ENCODE measurements around the gene PMS2.
A peak's percentile ranks its signal among the peaks of the same experiment; 100 is the strongest.
"Not testable (repeated sequence)": the region's sequence is repeated elsewhere in the genome, so short reads cannot be mapped to it uniquely, and the experiment has no call there.

The PMS2 gene

GRCh38 chr7:6026820-6027311, 18.0 kb upstream of the PMS2 start:
- Mint-ChIP-seq H3K9me3 (no peaks in the 10 kb centered on the region), H3K27ac (peak overlapping the region; percentile 88 to 93), H3K27me3 (no peaks in the 10 kb centered on the region), H3K36me3 (ENCODE audit: insufficient read depth) (peaks cover 64% of the 10 kb centered on the region), H3K4me3 (peak overlapping the region; percentile 80 to 81), H3K4me1 (ENCODE audit: low read depth in 2 of 2) (peaks cover 22 to 26% of the 10 kb centered on the region in 2 donors)
- DNase-seq (no peak), ATAC-seq (replicated peaks) (no peak)

GRCh38 chr7:6026011-6026819, 17.4 kb upstream of the PMS2 start:
- Mint-ChIP-seq H3K4me3 (peak overlapping the region; percentile 80 to 81), H3K27ac (peak overlapping the region; percentile 88 to 93), H3K27me3 (no peaks in the 10 kb centered on the region), H3K9me3 (no peaks in the 10 kb centered on the region), H3K4me1 (ENCODE audit: low read depth in 2 of 2) (peaks cover 16 to 19% of the 10 kb centered on the region in 2 donors), H3K36me3 (ENCODE audit: insufficient read depth) (peaks cover 66% of the 10 kb centered on the region)
- ATAC-seq (replicated peaks) (peak; percentile 100), DNase-seq (peak; percentile 62 to 69 (median 63))

GRCh38 chr7:6023974-6024435, 15.2 kb upstream of the PMS2 start:
- no peak overlapping the region for H3K4me3 Mint-ChIP-seq
- DNase-seq: no peak
- H3K27me3 Mint-ChIP-seq: no peaks in the 10 kb centered on the region
- ATAC-seq (replicated peaks): no peak
- H3K36me3 Mint-ChIP-seq (ENCODE audit: insufficient read depth): peaks cover 82% of the 10 kb centered on the region
- peak overlapping the region in 1 of 2 donors; percentile 20 for H3K27ac Mint-ChIP-seq
- H3K9me3 Mint-ChIP-seq: no peaks in the 10 kb centered on the region
- H3K4me1 Mint-ChIP-seq (ENCODE audit: low read depth in 2 of 2): peaks cover 16 to 17% of the 10 kb centered on the region in 2 donors

- Mint-ChIP-seq H3K36me3 (ENCODE audit: insufficient read depth) (peaks cover 82% of the 10 kb centered on the region), H3K4me3 (no peak overlapping the region), H3K27ac (peak overlapping the region in 1 of 2 donors; percentile 46), H3K4me1 (ENCODE audit: low read depth in 2 of 2) (peaks cover 16 to 17% of the 10 kb centered on the region in 2 donors), H3K9me3 (no peaks in the 10 kb centered on the region), H3K27me3 (no peaks in the 10 kb centered on the region)
- no peak for DNase-seq
- ATAC-seq (replicated peaks): no peak
These were observed 13.9 kb upstream of the PMS2 start for GRCh38 chr7:6022707-6023106.

- Mint-ChIP-seq H3K9me3 (no peaks in the 10 kb centered on the region), H3K36me3 (ENCODE audit: insufficient read depth) (peaks cover 80% of the 10 kb centered on the region), H3K27ac (peak overlapping the region in 1 of 2 donors; percentile 41), H3K4me1 (ENCODE audit: low read depth in 2 of 2) (peaks cover 3 to 6% of the 10 kb centered on the region in 2 donors), H3K4me3 (no peak overlapping the region), H3K27me3 (no peaks in the 10 kb centered on the region)
- DNase-seq (no peak), ATAC-seq (replicated peaks) (no peak)
These were observed 11.8 kb upstream of the PMS2 start for GRCh38 chr7:6020371-6021286.

- no peak overlapping the region for H3K4me3 Mint-ChIP-seq
- DNase-seq (no peak), ATAC-seq (replicated peaks) (no peak)
- peaks cover 54% of the 10 kb centered on the region for H3K36me3 Mint-ChIP-seq (ENCODE audit: insufficient read depth)
- H3K9me3 Mint-ChIP-seq: no peaks in the 10 kb centered on the region
- no peak overlapping the region for H3K27ac Mint-ChIP-seq
- H3K27me3 Mint-ChIP-seq: no peaks in the 10 kb centered on the region
- peaks cover 5% of the 10 kb centered on the region in 2 donors for H3K4me1 Mint-ChIP-seq (ENCODE audit: low read depth in 2 of 2)
These were observed 7.8 kb upstream of the PMS2 start for GRCh38 chr7:6016653-6016966.

GRCh38 chr7:6015917-6016652, 7.2 kb upstream of the PMS2 start:
- Mint-ChIP-seq H3K27me3 (no peaks in the 10 kb centered on the region), H3K4me1 (ENCODE audit: low read depth in 2 of 2) (peaks cover 5 to 6% of the 10 kb centered on the region in 2 donors), H3K27ac (no peak overlapping the region), H3K36me3 (ENCODE audit: insufficient read depth) (peaks cover 51% of the 10 kb centered on the region), H3K9me3 (no peaks in the 10 kb centered on the region), H3K4me3 (no peak overlapping the region)
- no peak for DNase-seq
- ATAC-seq (replicated peaks): no peak

GRCh38 chr7:6012355-6013104, 3.7 kb upstream of the PMS2 start:
- Mint-ChIP-seq H3K27ac (peak overlapping the region in 1 of 2 donors; percentile 77), H3K9me3 (no peaks in the 10 kb centered on the region), H3K27me3 (no peaks in the 10 kb centered on the region), H3K4me1 (ENCODE audit: low read depth in 2 of 2) (peaks cover 11 to 17% of the 10 kb centered on the region in 2 donors), H3K36me3 (ENCODE audit: insufficient read depth) (peaks cover 26% of the 10 kb centered on the region), H3K4me3 (no peak overlapping the region)
- ATAC-seq (replicated peaks) (no peak), DNase-seq (no peak)

- H3K4me1 Mint-ChIP-seq (ENCODE audit: low read depth in 2 of 2): peaks cover 14 to 24% of the 10 kb centered on the region in 2 donors
- ATAC-seq (replicated peaks): no peak
- H3K9me3 Mint-ChIP-seq: no peaks in the 10 kb centered on the region
- H3K36me3 Mint-ChIP-seq (ENCODE audit: insufficient read depth): peaks cover 20% of the 10 kb centered on the region
- no peak overlapping the region for H3K4me3 Mint-ChIP-seq
- H3K27me3 Mint-ChIP-seq: no peaks in the 10 kb centered on the region
- no peak overlapping the region for H3K27ac Mint-ChIP-seq
- no peak for DNase-seq
These were observed 2.7 kb upstream of the PMS2 start for GRCh38 chr7:6011541-6011940.

GRCh38 chr7:6010370-6010769, 1.5 kb upstream of the PMS2 start:
- not testable (repeated sequence) for DNase-seq; H3K9me3 Mint-ChIP-seq; ATAC-seq (replicated peaks); H3K27me3 Mint-ChIP-seq
- H3K36me3 Mint-ChIP-seq (ENCODE audit: insufficient read depth): peaks cover 16% of the 10 kb centered on the region
- peak overlapping the region; percentile 83 to 88 for H3K4me3 Mint-ChIP-seq
- H3K4me1 Mint-ChIP-seq (ENCODE audit: low read depth in 2 of 2): peaks cover 14 to 24% of the 10 kb centered on the region in 2 donors
- peak overlapping the region; percentile 31 to 93 for H3K27ac Mint-ChIP-seq

- not testable (repeated sequence) for H3K27me3 Mint-ChIP-seq; DNase-seq; H3K9me3 Mint-ChIP-seq; ATAC-seq (replicated peaks)
- peak overlapping the region in 1 of 2 donors; percentile 18 for H3K27ac Mint-ChIP-seq
- peaks cover 14 to 24% of the 10 kb centered on the region in 2 donors for H3K4me1 Mint-ChIP-seq (ENCODE audit: low read depth in 2 of 2)
- H3K36me3 Mint-ChIP-seq (ENCODE audit: insufficient read depth): peaks cover 17% of the 10 kb centered on the region
- peak overlapping the region; percentile 83 to 88 for H3K4me3 Mint-ChIP-seq
These were observed 836 bp downstream of the PMS2 start for GRCh38 chr7:6007835-6008590.

GRCh38 chr7:6007386-6007785, 1.5 kb downstream of the PMS2 start:
- DNase-seq (no peak), ATAC-seq (replicated peaks) (no peak)
- Mint-ChIP-seq H3K27ac (peak overlapping the region in 1 of 2 donors; percentile 18), H3K9me3 (no peaks in the 10 kb centered on the region), H3K27me3 (no peaks in the 10 kb centered on the region), H3K36me3 (ENCODE audit: insufficient read depth) (peaks cover 21% of the 10 kb centered on the region), H3K4me1 (ENCODE audit: low read depth in 2 of 2) (peaks cover 9 to 18% of the 10 kb centered on the region in 2 donors), H3K4me3 (peak overlapping the region; percentile 47)
